Spleen (tissue), 7 donors: ENCODE measurements around the gene ANO2.

Experiments used
- CTCF ChIP-seq, 11 experiments: fragments of 200-600 bp in 7 of 11; fragments of 450-650 bp in 4 of 11; sonication (generic) in 4 of 11; IDR thresholded peaks in 8 of 11; conservative IDR thresholded peaks in 3 of 11; 1 replicate in 7 of 11; 2 replicates in 4 of 11; pipeline versions ENCODE4 v1.4.0 to v1.8.0; 2016 to 2021; ENCODE audit warnings: antibody characterized with exemption in 11 of 11, inconsistent platforms in 4 of 11, mild to moderate bottlenecking in 1 of 11
- POLR2AphosphoS5 ChIP-seq, 3 donors: sonication (generic); formaldehyde crosslinking; IDR thresholded peaks; one replicate each; pipeline ENCODE4 v1.5.1; 2017; ENCODE audit warnings: antibody characterized with exemption in 3 of 3
- donor health status: DM: no; HTN: no; CAD: no; lungs with moderate emphysema.
- donor health status: DM: no; HTN: no; CAD: no.
- donor health status: DM: no; HTN: no; CAD: no.

- TF ChIP-seq POLR2AphosphoS5 (IDR thresholded peaks at IDR 0.05): no peak
- TF ChIP-seq CTCF (IDR thresholded peaks at IDR 0.05 in 8 of 11, conservative IDR thresholded peaks at IDR 0.05 in 3 of 11): no peak
These were observed 29.5 kb downstream of the ANO2 start for GRCh38 chr12:5915511-5915910.
